ENCODE measurements around the gene MAGI3.

DNA sequence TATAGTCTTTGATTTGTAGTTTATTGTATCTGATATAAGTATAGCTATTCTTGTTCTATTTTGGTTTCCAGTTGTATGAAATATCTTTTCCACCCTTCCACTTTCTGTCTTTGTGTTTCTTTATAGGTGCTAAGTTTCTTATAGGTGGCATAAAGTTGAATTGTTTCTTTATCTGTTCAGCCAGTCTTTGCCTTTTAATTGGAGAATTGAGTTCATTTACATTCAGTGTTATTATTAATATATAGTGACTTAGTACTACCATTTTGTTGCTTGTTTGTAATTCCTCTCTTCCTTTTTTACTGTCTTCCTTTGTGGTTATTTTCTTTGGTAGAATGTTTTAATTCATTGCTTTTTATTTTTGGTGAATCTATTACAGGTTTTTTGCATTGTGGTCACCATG, 77.7 kb downstream of the MAGI3 start:
- TF ChIP-seq, protein P1, sequence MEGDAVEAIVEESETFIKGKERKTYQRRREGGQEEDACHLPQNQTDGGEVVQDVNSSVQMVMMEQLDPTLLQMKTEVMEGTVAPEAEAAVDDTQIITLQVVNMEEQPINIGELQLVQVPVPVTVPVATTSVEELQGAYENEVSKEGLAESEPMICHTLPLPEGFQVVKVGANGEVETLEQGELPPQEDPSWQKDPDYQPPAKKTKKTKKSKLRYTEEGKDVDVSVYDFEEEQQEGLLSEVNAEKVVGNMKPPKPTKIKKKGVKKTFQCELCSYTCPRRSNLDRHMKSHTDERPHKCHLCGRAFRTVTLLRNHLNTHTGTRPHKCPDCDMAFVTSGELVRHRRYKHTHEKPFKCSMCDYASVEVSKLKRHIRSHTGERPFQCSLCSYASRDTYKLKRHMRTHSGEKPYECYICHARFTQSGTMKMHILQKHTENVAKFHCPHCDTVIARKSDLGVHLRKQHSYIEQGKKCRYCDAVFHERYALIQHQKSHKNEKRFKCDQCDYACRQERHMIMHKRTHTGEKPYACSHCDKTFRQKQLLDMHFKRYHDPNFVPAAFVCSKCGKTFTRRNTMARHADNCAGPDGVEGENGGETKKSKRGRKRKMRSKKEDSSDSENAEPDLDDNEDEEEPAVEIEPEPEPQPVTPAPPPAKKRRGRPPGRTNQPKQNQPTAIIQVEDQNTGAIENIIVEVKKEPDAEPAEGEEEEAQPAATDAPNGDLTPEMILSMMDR (conservative IDR thresholded peaks at IDR 0.05; ENCODE audit: low read length), result no peak
- TF ChIP-seq EZH2phosphoT487 (IDR thresholded peaks at IDR 0.05; ENCODE audit: borderline replicate concordance, low read depth, low read length), result no peak

Measured in OCI-LY7 (cell line).